Keratinocyte (primary cell): ENCODE measurements around the gene GGA1. TPM values are rescaled to one million over a fixed set of nuclear protein-coding genes. Genes with fewer than 3 reads are reported as not detected.

Experiments
- DNase-seq: peaks from one replicate; pipeline ENCODE4 v3.0.0-alpha.2; 2011; ENCODE audit warnings: low read depth, missing footprints, low spot score
- FAIRE-seq: peaks from 2 replicates; lab custom pipeline; 2011; peaks lifted over from hg19 to GRCh38; lab: Jason Lieb, UNC
- H2AFZ ChIP-seq: 2 replicates; pipeline ENCODE4 v1.6.0; 2012; ENCODE audit warnings: low read length, control low read depth, inconsistent platforms; ENCODE audit not compliant: control insufficient read depth
- H3K27ac ChIP-seq: 2 replicates; pipeline ENCODE4 v1.5.1; 2011; ENCODE audit warnings: low read length; ENCODE audit not compliant: control insufficient read depth, insufficient read depth
- H3K27me3 ChIP-seq: 3 replicates; pipeline ENCODE4 v1.6.0; 2011; ENCODE audit warnings: low read length; ENCODE audit not compliant: control insufficient read depth, insufficient read depth; ENCODE audit errors: extremely low read depth
- H3K36me3 ChIP-seq, 2 experiments: 2 replicates in 1 of 2; 3 replicates in 1 of 2; pipeline ENCODE4 v1.5.1; 2011; ENCODE audit warnings: low read length in 2 of 2, mild to moderate bottlenecking in 1 of 2; ENCODE audit not compliant: control insufficient read depth in 2 of 2, insufficient read depth in 2 of 2; ENCODE audit errors: extremely low read depth in 1 of 2
- H3K4me1 ChIP-seq: 3 replicates; pipeline ENCODE4 v1.5.1; 2011; ENCODE audit warnings: low read length; ENCODE audit not compliant: control insufficient read depth, insufficient read depth; ENCODE audit errors: extremely low read depth
- H3K4me2 ChIP-seq: 3 replicates; pipeline ENCODE4 v1.6.0; 2011; ENCODE audit warnings: low read depth, low read length; ENCODE audit not compliant: control insufficient read depth, insufficient read depth; ENCODE audit errors: extremely low read depth
- H3K4me3 ChIP-seq, 3 experiments: fragments of 200-600 bp in 1 of 3; sonication (generic) in 1 of 3; 2 replicates in 2 of 3; 3 replicates in 1 of 3; pipeline ENCODE4 v1.5.1; 2011 to 2016; ENCODE audit warnings: low read length in 3 of 3, mild to moderate bottlenecking in 3 of 3, control low read depth in 2 of 3, inconsistent platforms in 1 of 3, low read depth in 1 of 3, mixed read lengths in 1 of 3, mixed run types in 1 of 3, moderate library complexity in 1 of 3; ENCODE audit not compliant: control insufficient read depth in 2 of 3, insufficient read depth in 2 of 3; ENCODE audit errors: extremely low read depth in 1 of 3
- H3K79me2 ChIP-seq: 2 replicates; pipeline ENCODE4 v1.6.0; 2012; ENCODE audit warnings: low read length; ENCODE audit not compliant: control insufficient read depth, insufficient read depth
- H3K9ac ChIP-seq: 3 replicates; pipeline ENCODE4 v1.6.0; 2011; ENCODE audit warnings: low read length; ENCODE audit not compliant: control insufficient read depth, insufficient read depth; ENCODE audit errors: extremely low read depth
- H3K9me1 ChIP-seq: 3 replicates; pipeline ENCODE4 v1.6.0; 2011; ENCODE audit warnings: low read length; ENCODE audit not compliant: control insufficient read depth, insufficient read depth; ENCODE audit errors: extremely low read depth
- H3K9me3 ChIP-seq: 2 replicates; pipeline ENCODE4 v1.5.1; 2012; ENCODE audit warnings: low read depth, low read length; ENCODE audit not compliant: control insufficient read depth
- H4K20me1 ChIP-seq: 3 replicates; pipeline ENCODE4 v1.6.0; 2011; ENCODE audit warnings: low read length; ENCODE audit not compliant: control insufficient read depth, insufficient read depth; ENCODE audit errors: extremely low read depth
- EZH2 ChIP-seq: IDR thresholded peaks from one replicate; pipeline ENCODE4 v1.6.1; 2012; ENCODE audit warnings: inconsistent platforms, mild to moderate bottlenecking, low read length, moderate library complexity
- dilution Hi-C: fragments of 300-500 bp; cut with MboI; formaldehyde crosslinking; loops from one replicate; pipeline ENCODE4 v1.7.0; 2020; ENCODE audit warnings: low sequenced_read_pairs; ENCODE audit not compliant: extremely low pct_ligation_motif_present
- polyA plus RNA-seq, 5 experiments: library from polyadenylated mRNA; depleted of rRNA in 3 of 5; stranded (reverse) in 3 of 5; stranded (forward) in 1 of 5; unstranded in 1 of 5; fragments of >200 nt; gene quantifications; 1 replicate in 1 of 5; 2 replicates in 3 of 5; 3 replicates in 1 of 5; pipeline versions ENCODE4 v1.2.1 to v1.2.3, GENCODE V29; 2011 to 2012; ENCODE audit warnings: missing spikeins in 2 of 5, low read depth in 1 of 5, low replicate concordance in 1 of 5
- TF ChIP-seq, protein P1 (sequence below), 3 experiments: IDR thresholded peaks in 1 of 3; conservative IDR thresholded peaks in 1 of 3; optimal IDR thresholded peaks in 1 of 3; 2 replicates in 2 of 3; 3 replicates in 1 of 3; pipeline versions ENCODE3 to v1.5.1; 2011; ENCODE audit warnings: low read length in 3 of 3, mild to moderate bottlenecking in 3 of 3, moderate library complexity in 2 of 3, control low read depth in 1 of 3, inconsistent platforms in 1 of 3; ENCODE audit not compliant: insufficient read depth in 2 of 3; ENCODE audit errors: extremely low read depth in 1 of 3

The GGA1 gene
- polyA plus RNA-seq, 1 donor (not counting 4 experiments of a cell fraction or from before 2014, with no cell fraction given), result 29.2 TPM

DNA sequence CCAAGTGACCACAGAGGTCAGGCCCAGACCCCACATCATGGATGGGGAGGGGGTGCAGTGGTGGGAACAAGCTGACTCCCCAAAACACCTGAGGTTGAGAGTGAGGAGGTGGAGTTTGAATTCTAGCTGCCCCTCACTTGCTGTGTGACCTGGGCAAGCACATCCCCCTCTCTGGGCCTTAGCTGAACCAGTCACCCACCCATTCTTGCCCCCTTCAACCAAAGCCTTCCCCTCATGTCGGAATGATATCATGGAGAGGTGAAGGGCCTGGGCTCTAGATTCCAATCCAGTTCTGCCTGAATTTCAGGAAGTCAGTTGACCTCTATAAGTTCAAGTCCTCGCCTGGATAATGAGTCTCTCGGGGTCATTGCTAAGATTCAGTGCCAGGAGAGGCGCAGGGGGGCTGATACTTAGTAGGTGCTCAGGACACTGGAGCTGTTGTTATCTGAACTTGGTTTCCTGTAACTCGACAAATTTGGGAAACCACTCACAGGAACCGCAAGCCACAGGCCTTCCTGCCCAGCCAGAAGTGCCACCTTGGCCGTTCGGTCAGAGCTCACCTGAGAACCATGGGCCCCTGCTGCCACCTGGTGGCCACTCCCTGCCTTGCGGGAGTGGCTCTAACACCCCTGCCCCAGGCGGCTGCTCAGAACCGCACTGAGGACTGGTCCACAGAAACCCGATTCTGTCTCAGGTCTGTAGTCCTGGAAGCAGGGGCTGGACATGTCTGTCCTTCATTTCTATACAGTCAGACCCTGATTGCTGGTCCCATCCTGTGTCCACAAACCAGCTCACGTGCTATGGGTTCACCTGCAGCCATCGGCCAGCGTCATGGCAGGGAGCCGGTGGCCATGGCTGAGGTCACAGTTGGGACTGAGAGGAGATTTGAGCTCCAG is 41.5 kb upstream of the GGA1 start:
- DNase-seq, result no peak
- H2AFZ ChIP-seq, result no peak overlapping the region
- H4K20me1 ChIP-seq, result peaks cover 62% of the 10 kb centered on the region
- H3K4me2 ChIP-seq, result peak overlapping the region; percentile 12
- peak overlapping the region; percentile 37 for H3K27ac ChIP-seq
- FAIRE-seq, result peak; percentile 98
- no peaks in the 10 kb centered on the region for H3K9me3 ChIP-seq
- H3K36me3 ChIP-seq, result peaks cover 21 to 44% of the 10 kb centered on the region in 2 experiments
- dilution Hi-C loops, result no loop called here
- peaks cover 40% of the 10 kb centered on the region for H3K79me2 ChIP-seq
- peaks cover 11% of the 10 kb centered on the region for H3K9me1 ChIP-seq
- peaks cover 66% of the 10 kb centered on the region for H3K4me1 ChIP-seq
- no peak overlapping the region for H3K4me3 ChIP-seq
- peak overlapping the region; percentile 30 for H3K9ac ChIP-seq
- H3K27me3 ChIP-seq, result no peaks in the 10 kb centered on the region
- TF ChIP-seq EZH2, result no peak
- TF ChIP-seq, protein P1, sequence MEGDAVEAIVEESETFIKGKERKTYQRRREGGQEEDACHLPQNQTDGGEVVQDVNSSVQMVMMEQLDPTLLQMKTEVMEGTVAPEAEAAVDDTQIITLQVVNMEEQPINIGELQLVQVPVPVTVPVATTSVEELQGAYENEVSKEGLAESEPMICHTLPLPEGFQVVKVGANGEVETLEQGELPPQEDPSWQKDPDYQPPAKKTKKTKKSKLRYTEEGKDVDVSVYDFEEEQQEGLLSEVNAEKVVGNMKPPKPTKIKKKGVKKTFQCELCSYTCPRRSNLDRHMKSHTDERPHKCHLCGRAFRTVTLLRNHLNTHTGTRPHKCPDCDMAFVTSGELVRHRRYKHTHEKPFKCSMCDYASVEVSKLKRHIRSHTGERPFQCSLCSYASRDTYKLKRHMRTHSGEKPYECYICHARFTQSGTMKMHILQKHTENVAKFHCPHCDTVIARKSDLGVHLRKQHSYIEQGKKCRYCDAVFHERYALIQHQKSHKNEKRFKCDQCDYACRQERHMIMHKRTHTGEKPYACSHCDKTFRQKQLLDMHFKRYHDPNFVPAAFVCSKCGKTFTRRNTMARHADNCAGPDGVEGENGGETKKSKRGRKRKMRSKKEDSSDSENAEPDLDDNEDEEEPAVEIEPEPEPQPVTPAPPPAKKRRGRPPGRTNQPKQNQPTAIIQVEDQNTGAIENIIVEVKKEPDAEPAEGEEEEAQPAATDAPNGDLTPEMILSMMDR (optimal IDR thresholded peaks at IDR 0.05 in 1 of 3, IDR thresholded peaks at IDR 0.05 in 1 of 3, conservative IDR thresholded peaks at IDR 0.05 in 1 of 3; ENCODE audit: extremely low read depth in 1 of 3, insufficient read depth in 2 of 3, low read length in 3 of 3), result peak; percentile 94 to 97 (median 96)

DNA sequence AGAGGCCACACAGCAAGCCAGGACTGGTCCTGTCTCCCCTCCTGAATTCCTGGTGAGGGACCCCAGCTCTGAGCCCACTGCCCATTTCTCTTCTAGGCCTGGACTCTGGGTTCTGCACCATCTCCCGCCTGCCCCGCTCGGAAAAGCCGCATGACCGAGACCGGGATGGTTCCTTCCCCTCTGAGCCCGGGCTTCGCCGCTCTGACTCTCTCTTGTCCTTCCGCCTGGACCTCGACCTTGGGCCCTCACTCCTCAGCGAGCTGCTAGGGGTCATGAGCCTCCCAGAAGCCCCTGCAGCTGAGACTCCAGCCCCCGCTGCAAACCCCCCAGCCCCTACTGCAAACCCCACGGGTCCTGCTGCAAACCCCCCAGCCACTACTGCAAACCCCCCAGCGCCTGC is 40.6 kb upstream of the GGA1 start:
- DNase-seq, result no peak
- dilution Hi-C loops, result no loop called here
- peaks cover 62% of the 10 kb centered on the region for H4K20me1 ChIP-seq
- no peak overlapping the region for H3K4me3 ChIP-seq
- no peak overlapping the region for H3K4me2 ChIP-seq
- no peaks in the 10 kb centered on the region for H3K9me3 ChIP-seq
- peaks cover 58% of the 10 kb centered on the region for H3K4me1 ChIP-seq
- no peak overlapping the region for H2AFZ ChIP-seq
- no peaks in the 10 kb centered on the region for H3K27me3 ChIP-seq
- TF ChIP-seq EZH2, result no peak
- TF ChIP-seq, protein P1 (optimal IDR thresholded peaks at IDR 0.05 in 1 of 3, IDR thresholded peaks at IDR 0.05 in 1 of 3, conservative IDR thresholded peaks at IDR 0.05 in 1 of 3; ENCODE audit: extremely low read depth in 1 of 3, insufficient read depth in 2 of 3, low read length in 3 of 3), result no peak
- peaks cover 31% of the 10 kb centered on the region for H3K79me2 ChIP-seq
- peaks cover 21 to 35% of the 10 kb centered on the region in 2 experiments for H3K36me3 ChIP-seq
- H3K9ac ChIP-seq, result no peak overlapping the region
- no peak for FAIRE-seq
- H3K27ac ChIP-seq, result no peak overlapping the region
- peaks cover 7% of the 10 kb centered on the region for H3K9me1 ChIP-seq
